Hepatocyte (in vitro differentiated cells): ENCODE data around the gene CELSR2. TPM values are rescaled to one million over a fixed set of nuclear protein-coding genes. Genes with fewer than 3 reads are reported as not detected.
A peak's percentile ranks its signal among the peaks of the same experiment; 100 is the strongest.

ENCODE experiments used
- DNase-seq: peaks from one replicate; pipeline ENCODE4 v3.0.0-alpha.2; 2016; ENCODE audit warnings: low spot score
- H2AFZ ChIP-seq: fragments of 200-600 bp; sonication (generic); 2 replicates; pipeline ENCODE4 v1.6.0; 2016; ENCODE audit warnings: antibody characterized with exemption, mild to moderate bottlenecking
- H3K27ac ChIP-seq: fragments of 200-600 bp; sonication (generic); 2 replicates; pipeline ENCODE4 v1.5.1; 2016; ENCODE audit warnings: mild to moderate bottlenecking
- H3K27me3 ChIP-seq: fragments of 200-600 bp; sonication (generic); 2 replicates; pipeline ENCODE4 v1.6.1; 2016
- H3K36me3 ChIP-seq: fragments of 200-600 bp; sonication (generic); replicated peaks from 2 replicates; pipeline ENCODE4 v1.5.1; 2016; ENCODE audit warnings: low read depth; ENCODE audit not compliant: insufficient read depth
- H3K4me1 ChIP-seq: fragments of 200-600 bp; sonication (generic); 2 replicates; pipeline ENCODE4 v1.5.1; 2016; ENCODE audit warnings: mild to moderate bottlenecking, moderate library complexity; ENCODE audit not compliant: insufficient read depth
- H3K4me2 ChIP-seq: fragments of 200-600 bp; sonication (generic); 2 replicates; pipeline ENCODE4 v1.6.0; 2016
- H3K4me3 ChIP-seq: fragments of 200-600 bp; sonication (generic); 2 replicates; pipeline ENCODE4 v1.5.1; 2016; ENCODE audit warnings: mild to moderate bottlenecking
- H3K79me2 ChIP-seq: fragments of 200-600 bp; sonication (generic); 2 replicates; pipeline ENCODE4 v1.6.0; 2017; ENCODE audit warnings: mild to moderate bottlenecking
- H3K9me2 ChIP-seq: fragments of 200-600 bp; sonication (generic); replicated peaks from 2 replicates; pipeline ENCODE4 v1.6.0; 2017; ENCODE audit warnings: mild to moderate bottlenecking; ENCODE audit not compliant: insufficient read depth
- H3K9me3 ChIP-seq: fragments of 200-600 bp; sonication (generic); 2 replicates; pipeline ENCODE4 v1.5.1; 2016; ENCODE audit warnings: low read depth, mild to moderate bottlenecking
- H4K20me1 ChIP-seq: fragments of 200-600 bp; sonication (generic); 2 replicates; pipeline ENCODE4 v1.6.0; 2016; ENCODE audit warnings: mild to moderate bottlenecking; ENCODE audit not compliant: insufficient read depth, poor library complexity, severe bottlenecking
- EZH2 ChIP-seq: fragments of 200-600 bp; sonication (generic); IDR thresholded peaks from 2 replicates; pipeline ENCODE4 v1.6.1; 2016; ENCODE audit warnings: antibody characterized with exemption, mild to moderate bottlenecking, borderline replicate concordance
- EZH2phosphoT487 ChIP-seq: fragments of 200-600 bp; sonication (generic); IDR thresholded peaks from one replicate; pipeline ENCODE4 v1.6.1; 2018; ENCODE audit warnings: antibody characterized with exemption, mild to moderate bottlenecking, low read depth, moderate library complexity; ENCODE audit not compliant: unreplicated experiment, severe bottlenecking
- WGBS: methylation state at CpG from one replicate; pipeline ENCODE4 v1.1.6; 2016; ENCODE audit warnings: low lambda C conversion rate; ENCODE audit errors: missing lambda C conversion rate; 5-methylcytosine and 5-hydroxymethylcytosine counted together
- polyA plus RNA-seq: library from polyadenylated mRNA; unstranded; fragments of >200 nt; fragmentation: Nextera tagmentation; extraction: Ambion mirVana; gene quantifications from 2 replicates; pipeline ENCODE4 v1.2.1, GENCODE V29; 2016
- total RNA-seq: library from RNA; depleted of rRNA; stranded (reverse); fragments of >200 nt; gene quantifications from 2 replicates; pipeline ENCODE4 v1.2.3, GENCODE V29; 2014
- TF ChIP-seq, protein P1 (sequence below): fragments of 200-600 bp; sonication (generic); IDR thresholded peaks from 2 replicates; pipeline ENCODE4 v1.5.1; 2016; ENCODE audit warnings: antibody characterized with exemption, mild to moderate bottlenecking; ENCODE audit not compliant: poor library complexity

Gene CELSR2
- total and polyA plus RNA-seq, 2 experiments from 2014 or later = 3.3 to 3.7 TPM

DNA sequence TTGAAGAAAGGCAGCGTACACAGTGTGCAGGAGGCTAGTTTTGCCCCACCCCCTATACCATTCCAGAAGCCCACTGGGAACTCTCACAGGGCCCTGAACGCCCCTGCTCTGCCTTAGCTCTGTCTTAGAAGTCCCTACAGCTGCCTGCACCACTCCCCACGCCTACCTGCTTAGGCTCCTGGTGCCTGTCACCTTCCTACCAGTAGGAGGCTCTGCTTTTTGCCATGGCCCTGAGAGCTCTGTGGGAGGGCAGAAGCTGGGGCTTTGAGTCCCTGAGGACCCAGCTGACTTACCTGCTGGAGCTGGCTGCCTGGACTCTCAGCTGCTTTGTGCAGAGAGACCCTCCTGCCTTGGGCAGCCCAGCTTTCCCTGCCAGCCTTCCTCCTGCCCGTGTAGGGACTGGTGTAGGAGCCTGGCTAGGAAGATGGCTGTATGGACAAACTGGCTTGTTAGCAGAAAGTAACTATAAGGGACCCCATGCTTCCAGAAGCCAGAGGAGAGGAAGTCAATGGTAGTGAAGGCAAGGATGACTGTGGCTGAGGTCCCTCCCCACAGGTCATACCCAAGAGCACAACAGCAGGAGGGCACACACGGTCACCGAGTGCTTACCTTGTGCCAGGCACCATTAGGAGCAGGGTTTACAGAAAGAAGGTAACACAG, 9.8 kb upstream of the CELSR2 start:
- peaks cover 12% of the 10 kb centered on the region for H3K4me1 ChIP-seq
- no peaks in the 10 kb centered on the region for H3K79me2 ChIP-seq
- no peaks in the 10 kb centered on the region for H3K27me3 ChIP-seq
- no peak overlapping the region for H3K4me2 ChIP-seq
- no peaks in the 10 kb centered on the region for H4K20me1 ChIP-seq
- peak; percentile 63 for DNase-seq
- H2AFZ ChIP-seq = no peak overlapping the region
- TF ChIP-seq EZH2 (no peak), EZH2phosphoT487 (no peak)
- TF ChIP-seq, protein P1, sequence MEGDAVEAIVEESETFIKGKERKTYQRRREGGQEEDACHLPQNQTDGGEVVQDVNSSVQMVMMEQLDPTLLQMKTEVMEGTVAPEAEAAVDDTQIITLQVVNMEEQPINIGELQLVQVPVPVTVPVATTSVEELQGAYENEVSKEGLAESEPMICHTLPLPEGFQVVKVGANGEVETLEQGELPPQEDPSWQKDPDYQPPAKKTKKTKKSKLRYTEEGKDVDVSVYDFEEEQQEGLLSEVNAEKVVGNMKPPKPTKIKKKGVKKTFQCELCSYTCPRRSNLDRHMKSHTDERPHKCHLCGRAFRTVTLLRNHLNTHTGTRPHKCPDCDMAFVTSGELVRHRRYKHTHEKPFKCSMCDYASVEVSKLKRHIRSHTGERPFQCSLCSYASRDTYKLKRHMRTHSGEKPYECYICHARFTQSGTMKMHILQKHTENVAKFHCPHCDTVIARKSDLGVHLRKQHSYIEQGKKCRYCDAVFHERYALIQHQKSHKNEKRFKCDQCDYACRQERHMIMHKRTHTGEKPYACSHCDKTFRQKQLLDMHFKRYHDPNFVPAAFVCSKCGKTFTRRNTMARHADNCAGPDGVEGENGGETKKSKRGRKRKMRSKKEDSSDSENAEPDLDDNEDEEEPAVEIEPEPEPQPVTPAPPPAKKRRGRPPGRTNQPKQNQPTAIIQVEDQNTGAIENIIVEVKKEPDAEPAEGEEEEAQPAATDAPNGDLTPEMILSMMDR = peak; percentile 50
- no peaks in the 10 kb centered on the region for H3K36me3 ChIP-seq
- no peak overlapping the region for H3K4me3 ChIP-seq
- no peaks in the 10 kb centered on the region for H3K9me3 ChIP-seq
- H3K9me2 ChIP-seq = no peaks in the 10 kb centered on the region
- WGBS = 65% methylated on average over 6 of the region's 6 CpGs
- no peak overlapping the region for H3K27ac ChIP-seq

DNA sequence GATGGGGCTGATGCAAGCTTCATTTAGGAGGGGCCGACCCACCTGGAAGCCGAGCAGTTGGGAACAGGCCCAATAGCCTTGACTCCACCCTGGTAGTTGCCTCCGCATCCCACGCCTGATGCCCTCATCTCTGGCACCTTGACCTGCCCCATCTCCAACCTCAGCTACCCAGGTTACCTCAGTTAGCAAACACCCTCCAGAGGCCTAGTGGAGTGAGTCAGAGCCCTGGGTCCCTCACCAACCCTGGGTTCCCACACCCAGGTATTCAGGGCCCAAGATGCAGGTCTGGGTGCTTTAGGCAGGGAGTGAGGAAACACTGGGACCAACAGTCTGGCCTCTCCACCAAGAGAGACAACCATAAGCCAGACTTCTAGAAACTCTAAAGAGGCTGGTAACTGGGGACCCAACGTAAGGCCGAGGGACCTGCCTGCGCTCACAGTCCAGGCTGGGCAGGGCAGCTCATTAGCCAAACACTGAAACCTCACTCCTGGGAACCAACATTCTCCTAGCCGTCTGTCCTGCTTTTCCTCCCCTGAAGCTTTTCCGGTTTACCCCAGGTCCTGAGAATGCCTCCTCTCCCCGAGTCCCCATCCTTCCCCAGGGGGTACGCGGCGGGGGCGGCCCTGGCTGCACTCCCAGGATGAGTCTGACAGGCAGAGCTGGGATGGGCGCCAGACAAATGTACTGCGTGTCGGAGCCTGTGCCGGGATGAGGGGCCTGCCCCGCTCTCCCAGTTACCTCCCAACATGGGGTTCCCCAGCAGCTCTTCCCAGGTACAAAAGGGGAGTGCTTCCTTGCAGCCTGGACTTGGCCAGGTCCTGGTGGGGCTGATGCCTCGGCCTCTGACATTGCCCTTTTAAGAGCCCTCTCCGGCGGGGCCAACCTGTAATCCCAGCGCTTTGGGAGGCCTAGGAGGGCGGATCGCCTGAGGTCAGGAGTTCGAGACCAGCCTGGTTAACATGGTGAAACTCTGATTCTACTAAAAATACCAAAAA, 8.9 kb upstream of the CELSR2 start:
- Histone ChIP-seq H3K4me2 (peak overlapping the region; percentile 41), H3K4me1 (peaks cover 12% of the 10 kb centered on the region), H4K20me1 (no peaks in the 10 kb centered on the region), H3K9me2 (no peaks in the 10 kb centered on the region), H3K27me3 (no peaks in the 10 kb centered on the region), H3K36me3 (no peaks in the 10 kb centered on the region), H3K4me3 (no peak overlapping the region), H2AFZ (no peak overlapping the region), H3K79me2 (no peaks in the 10 kb centered on the region), H3K9me3 (no peaks in the 10 kb centered on the region), H3K27ac (peak overlapping the region; percentile 31)
- 48% methylated on average over 26 of the region's 26 CpGs for WGBS
- DNase-seq = no peak
- no peak for TF ChIP-seq EZH2phosphoT487
- TF ChIP-seq, protein P1 = no peak
- TF ChIP-seq EZH2 = no peak

DNA sequence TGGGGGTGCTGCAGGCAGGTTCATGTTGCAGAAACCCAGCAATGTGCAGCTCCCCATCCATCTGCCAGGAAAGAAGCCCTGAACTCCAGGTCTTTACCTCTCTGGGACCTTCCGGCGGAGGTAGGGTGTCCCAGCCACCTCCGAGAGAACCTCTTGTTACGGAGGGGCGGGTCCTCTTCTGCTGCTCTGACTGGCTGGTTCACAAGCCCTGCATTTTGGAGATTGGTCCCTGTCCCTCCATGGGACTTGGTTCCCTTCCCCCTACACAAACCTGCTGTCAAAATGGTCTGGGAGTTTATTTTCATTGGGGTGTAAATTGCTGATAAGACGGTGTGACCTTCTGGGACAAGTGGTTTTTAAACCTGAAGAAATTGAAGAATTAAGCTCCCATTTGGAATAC, 8.0 kb upstream of the CELSR2 start:
- H3K9me2 ChIP-seq = no peaks in the 10 kb centered on the region
- 44% methylated on average over 6 of the region's 6 CpGs for WGBS
- H3K36me3 ChIP-seq = no peaks in the 10 kb centered on the region
- peak overlapping the region; percentile 41 for H3K4me2 ChIP-seq
- no peaks in the 10 kb centered on the region for H3K27me3 ChIP-seq
- no peak for DNase-seq
- H3K79me2 ChIP-seq = no peaks in the 10 kb centered on the region
- no peak overlapping the region for H2AFZ ChIP-seq
- H3K4me1 ChIP-seq = peaks cover 12% of the 10 kb centered on the region
- no peak overlapping the region for H3K4me3 ChIP-seq
- H3K27ac ChIP-seq = no peak overlapping the region
- TF ChIP-seq EZH2 (no peak), EZH2phosphoT487 (no peak)
- TF ChIP-seq, protein P1 = no peak
- H3K9me3 ChIP-seq = no peaks in the 10 kb centered on the region
- H4K20me1 ChIP-seq = no peaks in the 10 kb centered on the region
